DMS114 treated with DMSO at 0.1 percent for 48 hours (cell line): ENCODE measurements around the gene CDKN2AIPNL.
"Not testable (repeated sequence)": the region's sequence is repeated elsewhere in the genome, so short reads cannot be mapped to it uniquely, and the experiment has no call there.

Experiments used
- DNase-seq: peaks from one replicate; lab custom pipeline; 2025; ENCODE audit not compliant: unreplicated experiment; lab: John Stamatoyannopoulos, UW

CDKN2AIPNL gene

DNA sequence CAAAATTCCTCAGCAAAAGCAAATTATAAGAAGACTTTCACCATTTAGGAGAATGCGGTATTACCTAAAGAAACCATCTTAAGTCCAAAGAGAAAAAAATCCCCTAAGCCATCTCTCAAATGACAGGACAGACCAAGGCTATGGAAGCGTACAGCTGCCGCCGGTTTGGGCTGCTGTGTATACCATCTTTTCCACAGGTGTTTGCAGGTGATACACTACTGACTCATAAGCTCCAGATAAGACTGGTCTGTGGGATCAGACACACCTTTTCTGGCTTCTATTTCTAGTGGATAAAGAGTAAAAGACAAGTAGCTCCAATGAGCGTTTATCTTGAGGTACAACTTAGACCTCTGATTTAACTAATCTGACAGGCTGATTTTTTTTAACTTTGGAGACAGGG lies 7.7 kb downstream of the CDKN2AIPNL start:
- DNase-seq = no peak

DNA sequence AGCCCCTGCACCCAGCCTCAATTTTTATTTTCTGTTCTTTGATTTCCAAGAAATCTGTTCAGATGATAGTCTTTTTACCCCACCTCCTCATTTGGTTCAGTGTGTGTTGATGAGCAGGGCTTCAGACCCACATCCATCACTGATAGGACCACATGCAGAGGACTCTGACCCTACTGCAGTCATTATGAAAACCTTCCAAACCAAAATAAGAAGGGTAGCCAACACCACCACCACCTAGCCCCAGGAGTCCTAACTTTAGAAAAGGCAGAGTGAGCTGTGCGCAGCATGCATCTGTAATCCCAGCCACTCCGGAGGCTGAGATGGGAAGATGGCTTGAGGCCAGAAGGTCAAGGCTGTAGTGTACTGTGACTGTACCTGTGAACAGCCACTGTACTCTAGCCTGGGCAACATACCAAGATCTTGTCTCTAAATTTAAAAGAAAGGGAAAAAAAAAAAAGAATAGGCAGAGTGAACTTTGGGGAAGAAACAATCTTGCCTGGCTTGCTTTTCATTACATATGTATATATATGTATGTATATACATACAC lies 13.0 kb downstream of the CDKN2AIPNL start:
- no peak for DNase-seq

DNA sequence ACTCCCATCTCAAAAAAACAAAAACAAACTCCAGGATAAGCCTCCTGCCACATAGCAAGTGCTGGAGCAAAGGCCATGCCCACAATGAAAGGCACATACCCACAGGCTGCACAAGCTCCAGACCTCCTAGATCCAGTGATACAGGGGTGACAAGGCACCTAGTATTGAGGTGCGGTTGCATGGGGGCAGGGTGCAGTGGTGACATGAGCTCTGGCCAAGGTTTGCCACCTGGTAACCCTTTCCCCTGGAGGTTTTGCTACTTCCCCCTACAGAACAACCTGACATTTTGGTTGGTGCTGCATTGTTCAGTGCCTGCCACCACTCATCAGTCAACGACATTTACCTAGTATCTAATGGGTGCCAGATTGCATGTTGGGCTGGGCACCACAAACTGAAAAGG lies 14.5 kb downstream of the CDKN2AIPNL start:
- no peak for DNase-seq

- DNase-seq = no peak
Measured at GRCh38 chr5:134396274-134396673, 15.4 kb downstream of the CDKN2AIPNL start.

GRCh38 chr5:134394932-134395331 lies 16.7 kb downstream of the CDKN2AIPNL start:
- DNase-seq = no peak

DNA sequence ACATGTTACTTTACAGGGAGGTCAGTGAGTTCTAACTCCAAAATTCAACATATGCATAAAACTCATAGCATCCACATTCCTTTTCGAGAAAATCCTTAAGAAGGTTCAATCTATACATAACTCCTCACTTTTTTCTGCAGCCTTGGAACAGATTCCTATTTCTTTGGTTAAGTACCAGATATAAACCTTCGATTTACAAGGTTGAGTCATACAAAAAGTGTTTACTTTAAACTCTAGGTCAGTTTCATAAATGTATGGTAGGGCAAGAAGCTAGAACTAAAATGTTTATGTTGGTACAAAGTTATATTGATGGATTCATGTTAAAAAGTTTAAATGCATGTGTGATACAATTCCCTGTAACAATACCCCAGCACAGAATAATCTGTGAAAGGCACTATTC lies 19.4 kb downstream of the CDKN2AIPNL start:
- no peak for DNase-seq

- DNase-seq = no peak
Measured at GRCh38 chr5:134387443-134387842, 24.2 kb downstream of the CDKN2AIPNL start.

DNA sequence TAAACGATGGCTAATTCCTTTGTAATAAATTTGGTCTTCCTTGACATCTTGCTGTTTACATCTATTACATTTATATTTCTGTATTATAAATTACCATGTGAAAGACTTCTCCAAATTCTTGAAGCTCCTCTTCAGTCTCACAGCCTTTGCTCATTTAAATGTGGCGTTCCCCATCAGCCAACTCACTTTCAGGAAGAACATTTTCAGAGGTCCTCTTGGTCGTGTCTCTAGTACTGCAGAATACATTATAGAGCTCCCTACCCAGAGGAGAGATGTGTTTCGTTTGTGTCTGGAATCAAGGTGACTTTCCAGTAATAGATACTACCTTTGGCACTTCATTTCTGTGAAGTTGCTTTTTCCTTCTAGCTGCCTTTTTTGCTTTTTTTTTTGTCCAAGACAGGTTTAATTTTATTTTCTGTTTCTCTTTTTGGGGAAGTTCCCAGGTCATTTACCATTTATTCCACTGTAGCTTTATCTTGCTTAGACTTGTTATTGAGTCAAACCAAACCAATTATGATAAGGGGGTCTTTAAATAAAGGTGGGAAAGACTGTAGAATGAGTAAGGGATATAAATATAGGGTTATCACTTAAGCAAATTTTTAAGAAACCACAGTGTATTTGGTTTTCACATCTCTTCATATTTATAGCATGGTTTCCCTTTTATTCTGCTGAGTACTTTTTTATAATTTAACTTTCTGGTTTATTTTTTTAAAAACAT lies 27.5 kb downstream of the CDKN2AIPNL start:
- no peak for DNase-seq

DNA sequence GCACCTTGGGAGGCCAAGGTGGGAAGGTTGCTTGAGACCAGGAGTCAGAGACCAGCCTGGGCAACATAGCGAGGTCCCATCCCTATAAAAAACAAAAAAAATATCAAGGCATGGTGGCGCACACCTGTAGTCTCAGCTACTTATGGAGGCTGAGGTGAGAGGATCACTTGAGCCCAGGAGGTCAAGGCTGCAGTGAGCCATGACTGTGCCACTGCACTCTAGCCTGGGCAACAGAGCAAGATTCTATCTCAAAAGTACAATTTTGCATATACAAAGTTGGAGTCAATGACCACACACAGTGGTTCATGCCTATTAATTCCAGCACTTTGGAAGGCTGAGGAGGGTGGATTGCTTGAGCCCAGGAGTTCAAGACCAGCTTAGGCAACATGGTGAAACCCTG lies 29.5 kb downstream of the CDKN2AIPNL start:
- not testable (repeated sequence) for DNase-seq

GRCh38 chr5:134380346-134380745 lies 31.3 kb downstream of the CDKN2AIPNL start:
- DNase-seq = no peak

DNA sequence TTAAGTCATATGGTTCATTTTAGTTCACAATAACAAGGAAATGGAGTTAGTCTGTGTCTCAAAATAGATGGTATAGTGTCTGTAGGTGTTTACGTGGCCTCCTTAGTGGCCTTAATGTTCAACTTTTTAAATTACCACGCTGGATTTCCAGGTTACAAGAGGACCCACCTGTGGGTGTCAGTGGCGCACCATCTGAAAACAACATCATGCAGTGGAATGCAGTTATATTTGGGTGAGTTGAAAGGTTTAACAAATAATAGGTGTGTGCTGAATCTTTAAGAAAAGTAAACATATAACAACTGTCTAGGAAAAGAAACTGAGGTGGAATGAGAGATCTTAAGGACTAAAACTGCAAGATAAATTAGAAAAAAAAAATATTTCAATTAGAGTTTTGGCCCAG lies 37.4 kb downstream of the CDKN2AIPNL start:
- no peak for DNase-seq

DNA sequence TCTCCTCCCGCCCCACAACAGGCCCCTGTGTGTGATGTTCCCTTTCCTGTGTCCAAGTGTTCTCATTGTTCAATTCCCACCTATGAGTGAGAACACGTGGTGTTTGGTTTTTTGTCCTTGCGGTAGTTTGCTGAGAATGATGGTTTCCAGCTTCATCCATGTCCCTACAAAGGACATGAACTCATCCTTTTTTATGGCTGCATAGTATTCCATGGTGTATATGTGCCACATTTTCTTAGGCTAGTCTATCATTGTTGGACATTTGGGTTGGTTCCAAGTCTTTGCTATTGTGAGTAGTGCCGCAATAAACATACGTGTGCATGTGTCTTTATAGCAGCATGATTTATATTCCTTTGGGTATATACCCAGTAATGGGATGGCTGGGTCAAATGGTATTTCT lies 38.0 kb downstream of the CDKN2AIPNL start:
- not testable (repeated sequence) for DNase-seq

DNA sequence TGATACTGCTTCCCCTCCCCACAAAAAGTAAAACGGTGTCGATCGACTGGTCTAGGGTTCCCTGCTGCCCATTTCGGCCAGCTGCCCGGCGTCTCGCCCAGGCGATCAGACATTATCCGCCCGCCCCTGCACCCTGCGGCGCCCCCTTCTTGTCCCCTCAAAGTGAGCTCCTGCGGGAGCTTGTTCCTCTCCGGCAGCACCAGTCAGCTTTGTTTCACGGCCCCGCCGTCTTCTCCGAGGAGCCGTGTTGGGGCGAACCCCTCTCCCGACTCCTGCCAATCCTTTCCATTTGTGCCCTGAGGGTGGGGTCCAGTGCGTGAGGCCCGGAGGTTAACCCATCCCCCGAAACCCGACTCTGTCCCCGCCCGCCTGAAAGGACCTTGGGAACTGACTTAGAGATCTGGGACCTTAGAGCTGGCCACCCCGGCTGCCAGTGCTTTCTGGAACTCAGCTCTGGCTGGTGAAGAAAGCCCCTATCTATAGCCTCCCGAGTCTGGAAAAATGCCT lies 39.8 kb downstream of the CDKN2AIPNL start:
- DNase-seq = no peak

DNA sequence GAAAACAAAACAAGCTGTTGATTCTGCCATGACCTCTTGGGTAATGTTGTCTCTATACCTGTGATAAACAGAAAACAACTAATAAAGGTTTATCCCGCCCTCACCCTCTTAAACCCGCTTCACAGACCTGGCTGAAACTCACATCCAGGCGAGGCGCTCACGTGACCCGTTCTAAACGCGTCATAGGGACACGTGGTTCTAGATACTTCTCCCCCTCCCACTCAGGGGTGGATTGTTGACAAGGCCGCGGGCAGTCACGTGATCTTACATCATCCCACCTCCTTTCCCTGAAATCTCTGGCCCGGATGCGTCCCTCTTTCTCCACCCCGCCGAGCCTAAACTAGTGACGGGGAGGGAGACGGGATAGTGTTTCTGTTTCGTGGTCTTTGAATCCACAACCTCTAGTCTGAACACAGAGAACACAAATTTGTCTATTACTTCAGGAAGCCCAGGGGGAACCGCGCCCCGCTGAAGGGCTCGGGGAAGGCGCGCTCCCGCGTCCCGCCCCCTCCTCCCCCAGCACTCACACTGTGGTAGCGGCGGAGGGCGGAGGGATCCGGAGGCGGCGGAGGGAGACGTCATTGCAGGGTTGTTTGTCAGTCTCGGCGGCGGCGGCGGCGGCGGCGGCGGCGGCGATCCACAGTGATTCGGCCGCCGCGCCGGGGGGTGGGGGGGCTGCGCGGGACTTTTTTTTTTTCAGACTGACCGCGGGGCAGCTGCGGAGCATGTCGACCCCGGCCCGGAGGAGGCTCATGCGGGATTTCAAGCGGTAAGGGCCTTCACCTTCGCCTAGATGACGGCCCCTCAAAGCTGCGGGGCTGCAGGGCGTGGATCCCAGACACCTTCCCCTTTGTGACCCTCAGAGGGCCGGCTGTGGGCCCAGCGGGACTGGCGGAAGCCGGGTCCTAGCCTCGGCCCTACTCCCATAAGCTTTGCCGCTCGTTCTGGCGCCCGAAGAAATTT lies 40.5 kb downstream of the CDKN2AIPNL start, which contains the start of gene UBE2B:
UBE2B (plus strand) TSS at position 699 of the 963 bp plus-strand sequence; CDS start at position 726, 27 bp downstream.
- peak; percentile 99 for DNase-seq

- no peak for DNase-seq
Measured at GRCh38 chr5:134370311-134370870, 41.3 kb downstream of the CDKN2AIPNL start.

- no peak for DNase-seq
Measured at GRCh38 chr5:134365604-134366003, 46.1 kb downstream of the CDKN2AIPNL start.

GRCh38 chr5:134355681-134356080 lies 56.0 kb downstream of the CDKN2AIPNL start:
- DNase-seq = no peak
